Stimulated activated naive CD4-positive, alpha-beta T cell treated with Interleukin-2 at 50 U/mL for 16 hours (primary cell): ENCODE results near the gene ACOXL.
"Not testable (repeated sequence)": the region's sequence is repeated elsewhere in the genome, so short reads cannot be mapped to it uniquely, and the experiment has no call there.

Source experiments
- DNase-seq: peaks from one replicate; lab custom pipeline; 2025; lab: John Stamatoyannopoulos, UW

ACOXL gene

DNA sequence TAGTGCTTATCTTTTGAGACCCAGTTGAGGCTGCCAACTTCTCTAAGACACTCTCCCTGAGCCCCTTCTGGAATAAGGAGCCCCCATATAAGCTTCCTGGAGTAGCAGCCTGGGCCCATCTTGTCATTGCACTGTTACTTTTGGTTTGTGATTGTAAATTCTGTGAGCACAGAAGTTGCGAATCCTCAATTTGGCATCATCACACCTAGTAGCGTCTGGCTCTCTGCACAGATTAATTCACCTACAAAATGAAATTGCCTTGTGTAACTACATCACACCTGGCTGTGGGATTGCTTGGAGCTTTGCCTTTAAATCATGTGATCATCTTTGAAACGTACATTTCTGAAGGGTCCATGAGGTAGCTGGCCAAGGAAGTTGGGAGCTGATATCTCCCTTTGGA lies 195.2 kb downstream of the ACOXL start:
- DNase-seq, result no peak

DNA sequence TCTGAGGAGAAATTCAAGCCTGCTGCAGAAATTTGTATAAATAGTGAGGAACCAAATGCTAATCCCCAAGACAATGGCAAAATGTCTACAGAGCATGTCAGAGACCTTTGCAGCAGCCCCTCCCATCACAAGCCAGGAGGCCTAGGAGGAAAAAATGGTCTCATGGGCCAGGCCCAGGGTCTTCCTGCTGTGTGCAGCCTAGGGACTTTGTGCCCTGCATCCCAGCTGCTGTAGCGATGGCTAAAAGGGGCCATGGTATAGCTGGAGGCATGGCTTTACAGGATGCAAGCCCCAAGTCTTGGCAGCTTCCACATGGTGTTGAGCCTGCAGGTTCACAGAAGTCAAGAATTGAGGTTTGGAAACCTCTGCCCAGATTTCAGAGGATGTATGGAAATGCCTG lies 197.2 kb downstream of the ACOXL start:
- DNase-seq, result no peak

DNA sequence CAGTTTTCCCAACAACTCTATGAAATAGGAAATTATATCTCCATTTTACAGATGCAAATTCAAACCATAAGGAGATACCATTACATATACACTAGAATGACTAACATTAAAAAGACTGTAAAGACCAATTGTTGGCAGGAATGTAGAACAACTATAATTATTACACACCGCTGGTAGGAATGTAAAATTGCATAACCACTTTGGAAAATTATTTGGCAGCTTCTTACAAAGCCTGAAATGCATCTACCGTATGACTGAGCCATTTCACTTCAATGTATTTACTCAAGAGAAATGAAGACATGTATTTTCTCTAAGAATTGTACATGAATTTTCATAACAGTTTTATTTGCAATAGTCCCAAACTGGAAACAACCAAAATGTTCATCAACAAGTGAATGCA lies 199.3 kb downstream of the ACOXL start:
- DNase-seq, result no peak

DNA sequence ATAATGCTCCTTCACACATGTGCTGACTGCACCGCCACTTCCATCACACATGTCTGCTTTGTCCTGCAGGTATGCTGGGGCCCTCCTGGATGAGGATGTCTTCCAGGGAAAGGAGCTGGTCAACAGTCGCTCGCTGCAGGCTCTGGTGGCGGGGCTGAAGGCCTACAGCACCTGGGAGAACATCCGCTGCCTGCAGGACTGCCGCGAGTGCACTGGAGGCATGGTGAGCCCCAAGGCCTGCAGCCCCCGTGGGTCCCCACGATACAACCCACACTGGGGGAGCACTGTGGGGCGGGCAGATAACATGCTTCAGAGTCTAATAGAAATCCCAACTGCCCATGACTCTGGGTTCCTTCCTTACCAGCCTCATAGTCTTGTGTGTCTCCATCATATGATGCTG lies 201.0 kb downstream of the ACOXL start:
- DNase-seq, result no peak

- DNase-seq, result no peak
Observed at GRCh38 chr2:110934948-110935347, 202.6 kb downstream of the ACOXL start.

- no peak for DNase-seq
Observed at GRCh38 chr2:110940376-110940910, 208.1 kb downstream of the ACOXL start.

GRCh38 chr2:110941226-110941625 lies 208.9 kb downstream of the ACOXL start:
- DNase-seq, result no peak

GRCh38 chr2:110943070-110943634 lies 210.8 kb downstream of the ACOXL start:
- DNase-seq, result no peak

GRCh38 chr2:110946902-110947301 lies 214.5 kb downstream of the ACOXL start:
- no peak for DNase-seq

DNA sequence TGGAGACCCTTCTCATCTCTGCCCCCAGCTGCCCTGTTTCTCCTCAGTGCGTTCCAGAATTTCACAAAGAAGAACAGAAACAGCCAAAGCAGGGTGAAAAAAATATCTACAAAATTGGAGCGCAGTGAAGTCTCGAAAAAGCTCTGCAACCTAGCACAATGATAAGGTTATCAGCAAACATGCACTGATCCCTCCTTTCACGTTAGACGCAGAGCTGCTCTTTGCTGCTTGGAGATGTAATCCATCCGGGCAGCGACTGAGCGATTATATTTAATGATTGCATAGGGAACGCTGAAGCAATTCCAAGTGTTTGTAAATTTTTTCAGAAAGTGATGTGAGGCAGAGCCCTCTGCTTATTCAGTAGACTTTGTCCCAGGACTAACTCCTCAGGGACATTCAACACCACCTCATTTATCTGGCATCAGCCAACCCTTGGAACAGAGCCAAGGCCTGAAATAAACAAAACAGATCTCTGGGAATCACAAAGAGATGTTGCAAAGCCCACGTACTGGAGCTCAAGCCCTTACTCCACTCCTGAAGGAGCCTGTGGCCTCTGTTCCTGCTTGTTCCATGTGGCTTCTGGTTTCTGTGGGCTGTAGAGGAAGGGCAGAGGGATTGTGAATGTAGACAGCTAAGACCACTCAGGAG lies 215.8 kb downstream of the ACOXL start:
- DNase-seq, result no peak

DNA sequence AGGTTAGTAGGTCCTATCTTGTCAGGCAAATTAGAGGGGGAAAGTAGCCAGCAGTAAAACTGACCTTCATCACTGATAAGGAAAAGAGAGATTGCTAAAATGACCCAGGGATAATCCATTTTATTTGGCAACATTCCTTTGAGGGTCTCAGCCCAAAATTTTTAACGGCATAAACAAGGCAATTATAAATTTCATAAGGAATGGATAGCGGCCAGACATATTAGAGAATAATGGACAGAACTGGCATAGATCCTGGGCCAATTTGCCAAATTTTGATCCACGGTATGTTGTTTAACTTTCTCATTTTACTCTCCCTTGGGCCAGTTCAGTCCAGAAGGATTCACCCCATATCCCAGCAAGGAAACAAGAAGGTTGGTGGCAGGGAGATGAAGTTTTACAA lies 217.9 kb downstream of the ACOXL start:
- DNase-seq, result no peak

- no peak for DNase-seq
Observed at GRCh38 chr2:110955045-110955444, 222.7 kb downstream of the ACOXL start.

GRCh38 chr2:110955556-110955955 lies 223.2 kb downstream of the ACOXL start:
- DNase-seq, result no peak

GRCh38 chr2:110957293-110957692 lies 224.9 kb downstream of the ACOXL start:
- no peak for DNase-seq

DNA sequence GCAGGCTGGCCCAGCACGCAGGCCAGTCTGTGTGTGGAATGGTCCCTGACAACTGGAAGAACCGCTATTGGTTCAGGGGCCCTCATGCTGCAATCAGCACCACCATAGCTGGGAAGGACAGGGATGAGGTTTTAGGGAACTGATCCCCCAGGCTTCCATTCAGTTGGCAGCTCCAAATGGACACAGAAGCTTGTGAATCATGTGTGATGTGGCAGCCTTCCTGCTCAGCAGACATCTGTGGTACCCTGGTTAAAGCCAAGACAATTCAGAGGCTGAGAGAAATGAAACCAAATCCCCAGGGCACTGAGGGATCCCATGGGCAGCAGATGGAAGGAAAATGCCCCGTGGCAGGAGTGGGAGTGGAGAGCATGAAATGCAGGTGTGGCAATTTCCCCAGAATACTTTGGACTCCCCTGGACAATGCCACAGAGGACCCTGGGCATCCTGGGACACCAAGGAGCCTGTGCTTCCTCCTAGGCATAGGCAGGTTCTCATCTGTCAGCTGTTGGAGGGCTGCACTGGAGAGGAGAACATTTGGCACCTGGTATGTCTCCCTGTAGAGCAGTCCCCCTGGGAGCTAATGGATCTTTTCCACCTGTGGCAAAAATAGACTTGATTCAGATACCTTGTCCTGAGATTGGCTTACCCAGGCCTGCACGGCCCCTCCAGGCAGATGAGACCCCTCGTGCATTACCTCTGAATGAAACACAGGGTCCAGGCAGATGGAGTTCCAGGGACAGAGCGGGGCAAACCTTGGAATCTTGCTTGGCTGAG lies 226.2 kb downstream of the ACOXL start:
- DNase-seq, result no peak

- DNase-seq, result no peak
Observed at GRCh38 chr2:110959198-110959597, 226.8 kb downstream of the ACOXL start.

GRCh38 chr2:110960281-110960680 lies 227.9 kb downstream of the ACOXL start:
- DNase-seq, result no peak

- no peak for DNase-seq
Observed at GRCh38 chr2:110960954-110961353, 228.6 kb downstream of the ACOXL start.

DNA sequence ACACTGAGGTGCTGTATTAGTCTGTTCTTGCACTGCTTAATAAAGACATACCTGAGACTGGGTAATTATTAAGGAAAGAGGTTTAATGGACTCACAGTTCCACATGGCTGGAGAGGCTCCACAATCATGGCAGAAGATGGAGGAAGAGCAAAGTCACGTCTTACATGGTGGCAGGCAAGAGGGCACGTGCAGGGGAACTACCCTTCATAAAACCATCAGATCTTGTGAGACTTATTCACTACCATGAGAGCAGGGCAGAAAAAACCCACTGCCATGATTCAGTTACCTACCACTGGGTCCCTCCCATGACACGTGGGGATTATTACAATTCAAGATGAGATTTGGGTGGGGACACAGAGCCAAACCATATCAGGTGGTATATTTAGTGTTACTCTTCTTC lies 229.3 kb downstream of the ACOXL start:
- not testable (repeated sequence) for DNase-seq

DNA sequence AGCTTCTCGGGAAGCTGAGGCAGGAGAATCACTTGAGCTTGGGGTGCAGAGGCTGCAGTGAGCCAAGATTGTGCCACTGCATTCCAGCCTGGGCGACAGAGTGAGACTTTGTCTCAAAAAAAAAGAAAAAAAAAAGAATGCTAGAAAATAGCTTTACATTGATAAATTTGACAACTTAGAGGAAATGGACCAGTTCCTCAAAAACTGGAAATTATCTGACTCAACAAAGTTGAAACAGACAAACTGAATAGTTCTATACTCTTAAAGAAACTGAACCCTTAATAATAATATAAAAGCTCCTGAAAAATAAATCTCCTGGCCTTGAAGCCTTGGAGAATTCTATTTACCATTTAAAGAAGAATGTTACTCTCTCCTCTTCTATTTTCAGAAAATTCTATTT lies 237.3 kb downstream of the ACOXL start:
- DNase-seq, result no peak

- no peak for DNase-seq
Observed at GRCh38 chr2:110970201-110970600, 237.8 kb downstream of the ACOXL start.

- DNase-seq, result no peak
Observed at GRCh38 chr2:110971811-110972210, 239.4 kb downstream of the ACOXL start.

DNA sequence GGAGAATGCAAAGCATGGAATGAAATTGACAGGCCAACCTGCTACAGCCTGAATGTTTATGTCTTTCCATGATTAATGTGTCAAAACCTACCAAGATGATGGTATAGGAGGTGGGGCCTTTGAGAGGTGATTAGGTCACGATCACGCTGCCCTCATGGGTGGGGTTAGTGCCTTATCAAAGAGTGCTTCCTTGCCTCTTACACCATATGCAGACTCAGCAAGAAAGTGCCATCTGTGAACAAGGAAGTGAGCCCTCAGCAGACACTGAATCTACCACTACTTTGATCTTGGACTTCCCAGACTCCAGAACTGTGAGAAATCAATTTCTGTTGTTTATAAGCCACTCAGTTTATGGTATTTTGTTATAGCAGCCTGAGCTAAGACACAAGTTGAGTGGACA lies 240.9 kb downstream of the ACOXL start:
- no peak for DNase-seq
